SIG-M5 treated with dmso at 0.1 percent for 504 hours (cell line): ENCODE data around the gene MYBPC2.
"Not testable (repeated sequence)": the region's sequence is repeated elsewhere in the genome, so short reads cannot be mapped to it uniquely, and the experiment has no call there.

Experiments used
- DNase-seq: peaks from one replicate; lab custom pipeline; 2025; ENCODE audit not compliant: unreplicated experiment; lab: John Stamatoyannopoulos, UW

The MYBPC2 gene

GRCh38 chr19:50457300-50457699, 24.6 kb downstream of the MYBPC2 start:
- DNase-seq: no peak

- DNase-seq: no peak
Observed at GRCh38 chr19:50458396-50459066, 25.8 kb downstream of the MYBPC2 start.

GRCh38 chr19:50459067-50459456, 26.4 kb downstream of the MYBPC2 start:
- no peak for DNase-seq

- DNase-seq: no peak
Observed at GRCh38 chr19:50459638-50460037, 26.9 kb downstream of the MYBPC2 start.

- peak; percentile 13 for DNase-seq
Observed at GRCh38 chr19:50460161-50460765, 27.6 kb downstream of the MYBPC2 start.

GRCh38 chr19:50461066-50461875, 28.6 kb downstream of the MYBPC2 start:
- DNase-seq: peak; percentile 58

- DNase-seq: no peak
Observed at GRCh38 chr19:50462970-50463369, 30.3 kb downstream of the MYBPC2 start.

- DNase-seq: no peak
Observed at GRCh38 chr19:50464348-50464747, 31.7 kb downstream of the MYBPC2 start.

- DNase-seq: no peak
Observed at GRCh38 chr19:50465000-50465399, 32.3 kb downstream of the MYBPC2 start.

- no peak for DNase-seq
Observed at GRCh38 chr19:50465986-50466705, 33.5 kb downstream of the MYBPC2 start.

- DNase-seq: no peak
Observed at GRCh38 chr19:50466706-50467039, 34.0 kb downstream of the MYBPC2 start.

- DNase-seq: no peak
Observed at GRCh38 chr19:50467566-50467965, 34.9 kb downstream of the MYBPC2 start.

GRCh38 chr19:50468818-50469217, 36.1 kb downstream of the MYBPC2 start:
- no peak for DNase-seq

- DNase-seq: not testable (repeated sequence)
Observed at GRCh38 chr19:50473336-50473735, 40.6 kb downstream of the MYBPC2 start.

GRCh38 chr19:50475101-50475568, 42.4 kb downstream of the MYBPC2 start:
- no peak for DNase-seq

GRCh38 chr19:50475736-50476223, 43.1 kb downstream of the MYBPC2 start:
- no peak for DNase-seq

GRCh38 chr19:50476224-50476906, 43.7 kb downstream of the MYBPC2 start, which contains the start of the genes EMC10 and GARIN5A:
EMC10 (plus strand) TSS chr19:50476507; CDS start chr19:50476545, 38 bp downstream.
GARIN5A (minus strand) TSS chr19:50476848; CDS start chr19:50476388, 460 bp downstream.
- peak; percentile 76 for DNase-seq

GRCh38 chr19:50476907-50477238, 44.2 kb downstream of the MYBPC2 start:
- DNase-seq: no peak

GRCh38 chr19:50477751-50478515, 45.2 kb downstream of the MYBPC2 start:
- DNase-seq: no peak
